Measurements from ENCODE around the gene TNFSF15. TPM values are rescaled to one million over a fixed set of nuclear protein-coding genes. Genes with fewer than 3 reads are reported as not detected.

The TNFSF15 gene
- total RNA-seq, 1 experiment from 2014 or later = not detected

DNA sequence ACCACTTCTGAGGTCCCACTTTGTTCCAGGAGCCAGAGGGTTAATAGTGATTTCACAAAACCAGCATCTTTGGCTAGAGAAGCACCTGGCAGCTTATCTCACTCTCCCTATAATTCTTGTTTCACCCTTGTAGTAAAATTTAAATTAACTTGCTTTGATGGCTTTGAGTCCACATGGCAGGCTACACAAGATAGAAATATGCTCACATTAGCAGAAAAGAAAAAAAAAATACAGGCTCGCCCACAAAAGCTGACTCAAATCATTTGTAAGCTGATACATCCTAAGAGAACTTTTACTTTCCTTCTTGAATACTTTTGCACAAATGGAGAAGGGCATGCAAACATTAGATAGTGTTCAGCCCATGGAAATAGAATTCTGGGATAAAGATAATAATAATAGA lies 36.2 kb downstream of the TNFSF15 start:
- ChIA-PET RAD21 (ENCODE audit: low non-redundant PET in 1 of 2, low total read pairs in 2 of 2, uncharacterized antibody in 2 of 2, unreplicated experiment in 2 of 2) (no interaction called here), POLR2A (no interaction called here), CTCF (no interaction called here)
- DNase-seq (ENCODE audit: low read depth, low spot score) (no peak), ATAC-seq (no peak)
- no peak overlapping the region for H3K4me3 ChIP-seq (replicated peaks in 1 of 2; ENCODE audit: low read depth in 1 of 2, low read length in 2 of 2)
- no peaks in the 10 kb centered on the region for H3K9me2 ChIP-seq (ENCODE audit: insufficient read depth)
- intact Hi-C loops (cut with micrococcal nuclease) = no loop called here
- H3K27me3 ChIP-seq (ENCODE audit: insufficient read depth, low read length) = peaks cover 23% of the 10 kb centered on the region
- TF ChIP-seq CEBPB (IDR thresholded peaks at IDR 0.05; ENCODE audit: low read depth) (no peak), JUND (IDR thresholded peaks at IDR 0.05) (no peak), RAD21 (IDR thresholded peaks at IDR 0.05; ENCODE audit: low read depth) (no peak), CBX3 (IDR thresholded peaks at IDR 0.05; ENCODE audit: low read depth) (no peak), TCF7L2 (IDR thresholded peaks at IDR 0.05; ENCODE audit: borderline replicate concordance, extremely low read depth, insufficient read depth, insufficient read length) (no peak), SRF (IDR thresholded peaks at IDR 0.05; ENCODE audit: low read depth) (no peak), EZH2phosphoT487 (IDR thresholded peaks at IDR 0.05; ENCODE audit: borderline replicate concordance) (no peak), ELF1 (IDR thresholded peaks at IDR 0.05; ENCODE audit: borderline replicate concordance, low read depth) (no peak), SIN3A (IDR thresholded peaks at IDR 0.05; ENCODE audit: low read depth) (no peak), POLR2A (IDR thresholded peaks at IDR 0.05; ENCODE audit: borderline replicate concordance, extremely low read depth, insufficient read depth, insufficient read length) (no peak), EGR1 (IDR thresholded peaks at IDR 0.05; ENCODE audit: low read depth) (no peak), EZH2 (IDR thresholded peaks at IDR 0.05) (no peak), ZNF274 (IDR thresholded peaks at IDR 0.05; ENCODE audit: low read depth, low read length) (no peak)
- TF ChIP-seq, protein P1, sequence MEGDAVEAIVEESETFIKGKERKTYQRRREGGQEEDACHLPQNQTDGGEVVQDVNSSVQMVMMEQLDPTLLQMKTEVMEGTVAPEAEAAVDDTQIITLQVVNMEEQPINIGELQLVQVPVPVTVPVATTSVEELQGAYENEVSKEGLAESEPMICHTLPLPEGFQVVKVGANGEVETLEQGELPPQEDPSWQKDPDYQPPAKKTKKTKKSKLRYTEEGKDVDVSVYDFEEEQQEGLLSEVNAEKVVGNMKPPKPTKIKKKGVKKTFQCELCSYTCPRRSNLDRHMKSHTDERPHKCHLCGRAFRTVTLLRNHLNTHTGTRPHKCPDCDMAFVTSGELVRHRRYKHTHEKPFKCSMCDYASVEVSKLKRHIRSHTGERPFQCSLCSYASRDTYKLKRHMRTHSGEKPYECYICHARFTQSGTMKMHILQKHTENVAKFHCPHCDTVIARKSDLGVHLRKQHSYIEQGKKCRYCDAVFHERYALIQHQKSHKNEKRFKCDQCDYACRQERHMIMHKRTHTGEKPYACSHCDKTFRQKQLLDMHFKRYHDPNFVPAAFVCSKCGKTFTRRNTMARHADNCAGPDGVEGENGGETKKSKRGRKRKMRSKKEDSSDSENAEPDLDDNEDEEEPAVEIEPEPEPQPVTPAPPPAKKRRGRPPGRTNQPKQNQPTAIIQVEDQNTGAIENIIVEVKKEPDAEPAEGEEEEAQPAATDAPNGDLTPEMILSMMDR (IDR thresholded peaks at IDR 0.05 in 2 of 3, conservative IDR thresholded peaks at IDR 0.05 in 1 of 3; ENCODE audit: borderline replicate concordance in 1 of 3, insufficient read depth in 1 of 3, low read depth in 2 of 3, low read length in 2 of 3) = no peak
- TF ChIP-seq, protein P2, sequence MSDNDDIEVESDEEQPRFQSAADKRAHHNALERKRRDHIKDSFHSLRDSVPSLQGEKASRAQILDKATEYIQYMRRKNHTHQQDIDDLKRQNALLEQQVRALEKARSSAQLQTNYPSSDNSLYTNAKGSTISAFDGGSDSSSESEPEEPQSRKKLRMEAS (IDR thresholded peaks at IDR 0.05) = no peak
- TF ChIP-seq, protein P3, sequence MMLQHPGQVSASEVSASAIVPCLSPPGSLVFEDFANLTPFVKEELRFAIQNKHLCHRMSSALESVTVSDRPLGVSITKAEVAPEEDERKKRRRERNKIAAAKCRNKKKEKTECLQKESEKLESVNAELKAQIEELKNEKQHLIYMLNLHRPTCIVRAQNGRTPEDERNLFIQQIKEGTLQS (IDR thresholded peaks at IDR 0.05) = no peak
- TF ChIP-seq, protein P4, sequence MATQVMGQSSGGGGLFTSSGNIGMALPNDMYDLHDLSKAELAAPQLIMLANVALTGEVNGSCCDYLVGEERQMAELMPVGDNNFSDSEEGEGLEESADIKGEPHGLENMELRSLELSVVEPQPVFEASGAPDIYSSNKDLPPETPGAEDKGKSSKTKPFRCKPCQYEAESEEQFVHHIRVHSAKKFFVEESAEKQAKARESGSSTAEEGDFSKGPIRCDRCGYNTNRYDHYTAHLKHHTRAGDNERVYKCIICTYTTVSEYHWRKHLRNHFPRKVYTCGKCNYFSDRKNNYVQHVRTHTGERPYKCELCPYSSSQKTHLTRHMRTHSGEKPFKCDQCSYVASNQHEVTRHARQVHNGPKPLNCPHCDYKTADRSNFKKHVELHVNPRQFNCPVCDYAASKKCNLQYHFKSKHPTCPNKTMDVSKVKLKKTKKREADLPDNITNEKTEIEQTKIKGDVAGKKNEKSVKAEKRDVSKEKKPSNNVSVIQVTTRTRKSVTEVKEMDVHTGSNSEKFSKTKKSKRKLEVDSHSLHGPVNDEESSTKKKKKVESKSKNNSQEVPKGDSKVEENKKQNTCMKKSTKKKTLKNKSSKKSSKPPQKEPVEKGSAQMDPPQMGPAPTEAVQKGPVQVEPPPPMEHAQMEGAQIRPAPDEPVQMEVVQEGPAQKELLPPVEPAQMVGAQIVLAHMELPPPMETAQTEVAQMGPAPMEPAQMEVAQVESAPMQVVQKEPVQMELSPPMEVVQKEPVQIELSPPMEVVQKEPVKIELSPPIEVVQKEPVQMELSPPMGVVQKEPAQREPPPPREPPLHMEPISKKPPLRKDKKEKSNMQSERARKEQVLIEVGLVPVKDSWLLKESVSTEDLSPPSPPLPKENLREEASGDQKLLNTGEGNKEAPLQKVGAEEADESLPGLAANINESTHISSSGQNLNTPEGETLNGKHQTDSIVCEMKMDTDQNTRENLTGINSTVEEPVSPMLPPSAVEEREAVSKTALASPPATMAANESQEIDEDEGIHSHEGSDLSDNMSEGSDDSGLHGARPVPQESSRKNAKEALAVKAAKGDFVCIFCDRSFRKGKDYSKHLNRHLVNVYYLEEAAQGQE (IDR thresholded peaks at IDR 0.05; ENCODE audit: low read depth) = no peak
- H2AFZ ChIP-seq (ENCODE audit: low read depth, low read length, poor library complexity, severe bottlenecking) = no peak overlapping the region
- H3K36me3 ChIP-seq (ENCODE audit: control insufficient read depth in 1 of 2, insufficient read depth in 2 of 2, low read length in 2 of 2) = no peaks in the 10 kb centered on the region
- BruUV-seq (replicated peaks) = no TSS peak
- H3K4me1 ChIP-seq (ENCODE audit: control insufficient read depth in 1 of 2, insufficient read depth in 2 of 2, low read length in 2 of 2) = no peaks in the 10 kb centered on the region
- no peak overlapping the region for H3K27ac ChIP-seq (ENCODE audit: low read depth, low read length)
- no peaks in the 10 kb centered on the region for H4K20me1 ChIP-seq (ENCODE audit: insufficient read depth)
- no peaks in the 10 kb centered on the region for H3K9me3 ChIP-seq (ENCODE audit: control insufficient read depth in 1 of 2, insufficient read depth in 1 of 2, low read depth in 1 of 2, low read length in 2 of 2)
- no peak overlapping the region for H3K9ac ChIP-seq (ENCODE audit: low read length)
- no peak overlapping the region for H3K4me2 ChIP-seq (ENCODE audit: low read length)
- H3K79me2 ChIP-seq (ENCODE audit: insufficient read depth, low read length) = no peaks in the 10 kb centered on the region
